CD4-positive, alpha-beta T cell (primary cell): ENCODE results near the gene DIP2C. TPM values are rescaled to one million over a fixed set of nuclear protein-coding genes. Genes with fewer than 3 reads are reported as not detected.

Experiments
- ATAC-seq: fragments of 200-7000 bp; cut with Tn5 transposase; one replicate; pipeline ENCODE4 v1.10.0; 2022; ENCODE audit warnings: mild to moderate bottlenecking; ENCODE audit not compliant: poor library complexity
- CTCF ChIA-PET: fragments of 350-600 bp; sonication (Branson Sonifier 250); formaldehyde crosslinking; loops from one replicate; lab custom pipeline; 2021; ENCODE audit warnings: antibody characterized with exemption, inconsistent platforms; lab: Charles Lee
- POLR2A ChIA-PET: fragments of 350-600 bp; sonication (Branson Sonifier 250); formaldehyde crosslinking; loops from one replicate; lab custom pipeline; 2021; ENCODE audit warnings: antibody characterized with exemption, inconsistent platforms; lab: Charles Lee
- DNase-seq, 14 experiments: peaks; one replicate each; pipeline ENCODE4 v3.0.0-alpha.2; 2013 to 2020; ENCODE audit warnings: mixed read lengths in 2 of 14
- H3K27ac ChIP-seq, 2 donors: one replicate each; pipeline versions ENCODE4 v1.5.1 to v1.7.0; 2013; ENCODE audit warnings: low read length in 2 of 2, low read depth in 1 of 2, mild to moderate bottlenecking in 1 of 2
- H3K27me3 ChIP-seq, 2 experiments: 1 replicate in 1 of 2; 2 replicates in 1 of 2; pipeline versions ENCODE4 v1.6.1 to v1.7.0; 2013; ENCODE audit warnings: low read length in 2 of 2, control low read depth in 1 of 2, mild to moderate bottlenecking in 1 of 2, moderate library complexity in 1 of 2; ENCODE audit not compliant: insufficient read depth in 2 of 2, control insufficient read depth in 1 of 2
- H3K36me3 ChIP-seq: one replicate; pipeline ENCODE4 v1.6.1; 2013; ENCODE audit warnings: low read length, control low read depth; ENCODE audit not compliant: insufficient read depth
- H3K4me1 ChIP-seq: one replicate; pipeline ENCODE4 v1.6.1; 2013; ENCODE audit warnings: low read length, control low read depth; ENCODE audit not compliant: insufficient read depth
- H3K4me3 ChIP-seq: one replicate; pipeline ENCODE4 v1.5.1; 2013; ENCODE audit warnings: mild to moderate bottlenecking, low read length, moderate library complexity
- H3K9me3 ChIP-seq, 2 experiments: 1 replicate in 1 of 2; 2 replicates in 1 of 2; pipeline versions ENCODE4 v1.6.1 to v1.7.0; 2013; ENCODE audit warnings: low read length in 2 of 2, mild to moderate bottlenecking in 2 of 2, control low read depth in 1 of 2, moderate library complexity in 1 of 2; ENCODE audit not compliant: control insufficient read depth in 1 of 2, insufficient read depth in 1 of 2
- H3K27ac Mint-ChIP-seq: one replicate; pipeline ENCODE4 v1.8.0; 2020; ENCODE audit warnings: mixed read lengths
- H3K27me3 Mint-ChIP-seq: one replicate; pipeline ENCODE4 v1.8.0; 2021; ENCODE audit warnings: mixed read lengths
- H3K36me3 Mint-ChIP-seq: one replicate; pipeline ENCODE4 v1.8.0; 2021; ENCODE audit warnings: low read depth, mixed read lengths
- H3K4me1 Mint-ChIP-seq: one replicate; pipeline ENCODE4 v1.8.0; 2021; ENCODE audit warnings: low read depth, mixed read lengths
- H3K4me3 Mint-ChIP-seq: one replicate; pipeline ENCODE4 v1.8.0; 2020; ENCODE audit warnings: mild to moderate bottlenecking, mixed read lengths
- H3K9me3 Mint-ChIP-seq: one replicate; pipeline ENCODE4 v1.8.0; 2020; ENCODE audit warnings: mixed read lengths
- intact Hi-C, 2 experiments: fragments of 100-400 bp; cut with DNase I in 1 of 2; cut with micrococcal nuclease in 1 of 2; formaldehyde crosslinking; loops; one replicate each; pipeline versions ENCODE4 v1.15.1 to v1.9.0; 2023 to 2025; cut with DNase I, micrococcal nuclease
- total RNA-seq, 174 experiments: library from RNA in 2 of 174; stranded (reverse) in 2 of 174; gene quantifications; one replicate each; pipeline ENCODE4 v1.2.3 and lab custom pipeline; 2021 to 2026
- TF ChIP-seq, protein P1 (sequence below): fragments of 200-600 bp; IDR thresholded peaks from one replicate; pipeline ENCODE4 v1.8.0; 2022; ENCODE audit warnings: antibody characterized with exemption, mild to moderate bottlenecking

Gene DIP2C
- total RNA-seq, 2 experiments from 2014 or later, result 4.1 TPM

DNA sequence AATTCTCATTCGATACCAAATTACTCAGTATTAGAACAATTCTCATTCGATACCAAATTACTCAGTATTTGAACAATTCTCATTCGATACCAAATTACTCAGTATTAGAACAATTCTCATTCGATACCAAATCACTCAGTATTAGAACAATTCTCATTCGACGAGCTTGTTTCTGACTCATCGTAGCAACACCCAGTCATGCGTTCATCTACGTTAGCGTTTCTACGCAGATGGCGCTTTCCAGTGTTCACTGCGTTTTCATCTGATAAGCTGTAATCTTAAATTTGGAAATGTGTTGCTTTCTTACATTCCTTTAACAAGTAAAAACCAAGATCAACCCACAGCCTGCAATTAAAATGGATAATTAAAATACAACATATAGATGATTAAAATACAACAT lies 277.9 kb downstream of the DIP2C start:
- ChIA-PET CTCF (no interaction called here), POLR2A (no interaction called here)
- H3K27ac ChIP-seq, result no peak overlapping the region
- Mint-ChIP-seq H3K36me3 (peaks cover 63% of the 10 kb centered on the region), H3K4me1 (no peaks in the 10 kb centered on the region), H3K4me3 (no peak overlapping the region), H3K9me3 (no peaks in the 10 kb centered on the region), H3K27ac (no peak overlapping the region), H3K27me3 (no peaks in the 10 kb centered on the region)
- no peak overlapping the region for H3K4me3 ChIP-seq
- no peaks in the 10 kb centered on the region for H3K27me3 ChIP-seq
- intact Hi-C loops, result no loop called here
- no peak for ATAC-seq
- TF ChIP-seq, protein P1, sequence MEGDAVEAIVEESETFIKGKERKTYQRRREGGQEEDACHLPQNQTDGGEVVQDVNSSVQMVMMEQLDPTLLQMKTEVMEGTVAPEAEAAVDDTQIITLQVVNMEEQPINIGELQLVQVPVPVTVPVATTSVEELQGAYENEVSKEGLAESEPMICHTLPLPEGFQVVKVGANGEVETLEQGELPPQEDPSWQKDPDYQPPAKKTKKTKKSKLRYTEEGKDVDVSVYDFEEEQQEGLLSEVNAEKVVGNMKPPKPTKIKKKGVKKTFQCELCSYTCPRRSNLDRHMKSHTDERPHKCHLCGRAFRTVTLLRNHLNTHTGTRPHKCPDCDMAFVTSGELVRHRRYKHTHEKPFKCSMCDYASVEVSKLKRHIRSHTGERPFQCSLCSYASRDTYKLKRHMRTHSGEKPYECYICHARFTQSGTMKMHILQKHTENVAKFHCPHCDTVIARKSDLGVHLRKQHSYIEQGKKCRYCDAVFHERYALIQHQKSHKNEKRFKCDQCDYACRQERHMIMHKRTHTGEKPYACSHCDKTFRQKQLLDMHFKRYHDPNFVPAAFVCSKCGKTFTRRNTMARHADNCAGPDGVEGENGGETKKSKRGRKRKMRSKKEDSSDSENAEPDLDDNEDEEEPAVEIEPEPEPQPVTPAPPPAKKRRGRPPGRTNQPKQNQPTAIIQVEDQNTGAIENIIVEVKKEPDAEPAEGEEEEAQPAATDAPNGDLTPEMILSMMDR, result no peak
- H3K4me1 ChIP-seq, result no peaks in the 10 kb centered on the region
- no peaks in the 10 kb centered on the region for H3K36me3 ChIP-seq
- H3K9me3 ChIP-seq, result no peaks in the 10 kb centered on the region
- no peak for DNase-seq

DNA sequence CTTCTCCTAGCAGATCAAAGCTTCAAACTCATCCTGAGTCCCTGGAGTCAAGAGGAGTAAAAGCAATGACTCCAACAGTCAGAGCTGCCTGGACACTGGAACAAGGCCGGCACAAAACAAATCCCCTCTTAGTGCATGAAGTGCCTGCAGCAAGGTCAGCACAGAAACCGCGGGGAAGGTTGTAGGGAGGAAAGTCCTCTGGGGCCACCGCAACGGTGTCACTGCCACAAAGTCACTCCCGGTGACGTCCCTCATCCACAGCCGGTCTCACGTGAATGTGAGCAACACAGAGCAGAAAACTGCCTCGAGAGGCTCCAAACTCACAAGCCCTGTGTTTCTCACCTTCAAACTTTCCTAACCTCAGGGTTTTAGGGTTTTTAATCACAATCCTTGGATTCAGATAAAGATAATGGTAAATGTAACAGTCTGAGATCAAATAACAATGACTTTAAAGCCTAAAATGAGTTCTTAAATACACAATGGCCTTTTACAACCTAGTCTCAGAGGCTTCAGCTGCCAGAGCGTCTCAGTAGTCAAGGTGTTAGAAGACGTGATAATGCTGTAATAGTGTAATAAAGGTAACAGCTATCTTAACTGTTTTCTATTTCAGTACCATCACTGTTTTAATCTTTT lies 279.9 kb downstream of the DIP2C start:
- Mint-ChIP-seq H3K4me3 (no peak overlapping the region), H3K9me3 (no peaks in the 10 kb centered on the region), H3K27ac (no peak overlapping the region), H3K36me3 (peaks cover 70% of the 10 kb centered on the region), H3K27me3 (no peaks in the 10 kb centered on the region), H3K4me1 (no peaks in the 10 kb centered on the region)
- Histone ChIP-seq H3K4me3 (no peak overlapping the region), H3K36me3 (no peaks in the 10 kb centered on the region), H3K4me1 (no peaks in the 10 kb centered on the region), H3K27me3 (no peaks in the 10 kb centered on the region), H3K9me3 (no peaks in the 10 kb centered on the region), H3K27ac (no peak overlapping the region)
- CTCF ChIA-PET, result no interaction called here
- POLR2A ChIA-PET, result no interaction called here
- DNase-seq, result no peak
- TF ChIP-seq, protein P1, result no peak
- intact Hi-C loops, result no loop called here
- no peak for ATAC-seq

DNA sequence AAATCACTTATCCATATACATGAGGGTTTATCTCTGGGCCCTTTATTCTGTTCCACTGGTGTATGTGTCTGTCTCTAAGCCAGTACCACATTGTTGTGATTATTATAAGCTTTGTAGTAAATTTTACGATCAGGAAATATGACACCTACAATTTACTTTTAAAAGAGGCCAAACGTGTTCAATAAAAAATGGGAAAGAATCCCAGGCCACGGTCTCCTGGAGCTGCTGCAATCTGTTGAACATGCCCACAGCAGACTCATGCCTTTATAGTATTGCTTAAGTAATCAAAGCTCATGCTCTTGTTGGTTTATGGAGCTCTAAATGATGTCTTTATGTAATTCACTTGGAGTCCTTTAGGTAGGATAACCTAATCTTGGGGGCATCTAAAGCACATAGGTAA lies 281.2 kb downstream of the DIP2C start:
- no peaks in the 10 kb centered on the region for H3K9me3 Mint-ChIP-seq
- Histone ChIP-seq H3K4me1 (no peaks in the 10 kb centered on the region), H3K36me3 (no peaks in the 10 kb centered on the region), H3K27ac (no peak overlapping the region), H3K4me3 (no peak overlapping the region), H3K27me3 (no peaks in the 10 kb centered on the region), H3K9me3 (no peaks in the 10 kb centered on the region)
- no peak for ATAC-seq
- TF ChIP-seq, protein P1, result no peak
- intact Hi-C loops, result no loop called here
- H3K36me3 Mint-ChIP-seq, result peaks cover 69% of the 10 kb centered on the region
- ChIA-PET POLR2A (no interaction called here), CTCF (no interaction called here)
- no peak for DNase-seq
- no peak overlapping the region for H3K4me3 Mint-ChIP-seq
- no peaks in the 10 kb centered on the region for H3K27me3 Mint-ChIP-seq
- no peaks in the 10 kb centered on the region for H3K4me1 Mint-ChIP-seq
- no peak overlapping the region for H3K27ac Mint-ChIP-seq
